K562 (cell line): ENCODE data around the gene BMF. TPM values are rescaled to one million over a fixed set of nuclear protein-coding genes. Genes with fewer than 3 reads are reported as not detected.

Source experiments
- ATAC-seq: fragments of 200-7000 bp; cut with Tn5 transposase; 3 replicates; pipeline ENCODE4 v1.9.1; 2020; ENCODE audit warnings: moderate library complexity
- BruUV-seq: library from RNA; stranded (reverse); fragments of 400-500 nt; replicated peaks from 2 replicates; lab custom pipeline; 2021; lab: Mats Ljungman, UMichigan
- CTCF ChIA-PET: fragments of 300-600 bp; formaldehyde crosslinking; extraction: SDS; loops from one replicate; lab custom pipeline; 2021; ENCODE audit warnings: low intra/inter-chr PET ratio; lab: Yijun Ruan, JAX
- POLR2A ChIA-PET: fragments of 300-600, 350-650 bp; sonication (Branson Sonifier 250); formaldehyde crosslinking; extraction: SDS; loops from one replicate; lab custom pipeline; 2021; ENCODE audit warnings: antibody characterized with exemption, inconsistent platforms; lab: Yijun Ruan, JAX
- DNase-seq, 4 experiments: peaks; one replicate each; pipeline versions ENCODE4 v3.0.0 to v3.0.0-alpha.2; 2011 to 2018; ENCODE audit warnings: low spot score in 3 of 4, mixed read lengths in 3 of 4; ENCODE audit errors: extremely low read depth in 1 of 4
- FAIRE-seq: peaks from 2 replicates; lab custom pipeline; 2011; peaks lifted over from hg19 to GRCh38; lab: Jason Lieb, UNC
- H2AFZ ChIP-seq: 2 replicates; pipeline ENCODE4 v1.6.0; 2011; ENCODE audit warnings: low read depth, low read length, control low read depth, inconsistent platforms
- H3K27ac ChIP-seq: fragments of 200-600 bp; 3 replicates; pipeline ENCODE4 v1.8.0; 2011; ENCODE audit warnings: low read depth, mild to moderate bottlenecking, control low read depth, inconsistent platforms, low read length, moderate library complexity, mixed read lengths; ENCODE audit errors: extremely low read depth
- H3K27me3 ChIP-seq, 2 experiments: fragments of 300-600 bp in 1 of 2; 2 replicates in 1 of 2; 3 replicates in 1 of 2; pipeline versions ENCODE4 v1.6.0 to v1.8.0; 2011; ENCODE audit warnings: inconsistent platforms in 2 of 2, low read length in 2 of 2, mild to moderate bottlenecking in 1 of 2, mixed read lengths in 1 of 2, moderate library complexity in 1 of 2; ENCODE audit not compliant: control insufficient read depth in 2 of 2, insufficient read depth in 2 of 2
- H3K36me3 ChIP-seq: fragments of 300-600 bp; 3 replicates; pipeline ENCODE4 v1.8.0; 2011; ENCODE audit warnings: mild to moderate bottlenecking, low read length, inconsistent platforms; ENCODE audit not compliant: control insufficient read depth, insufficient read depth
- H3K4me1 ChIP-seq, 2 experiments: fragments of 200-600 bp in 1 of 2; replicated peaks in 1 of 2; 2 replicates in 1 of 2; 3 replicates in 1 of 2; pipeline versions ENCODE4 v1.5.1 to v1.8.0; 2011; ENCODE audit warnings: inconsistent platforms in 2 of 2, low read length in 2 of 2, mild to moderate bottlenecking in 1 of 2, mixed read lengths in 1 of 2, moderate library complexity in 1 of 2; ENCODE audit not compliant: control insufficient read depth in 2 of 2, insufficient read depth in 2 of 2
- H3K4me2 ChIP-seq: 2 replicates; pipeline ENCODE4 v1.6.1; 2011; ENCODE audit warnings: low read length, control low read depth, inconsistent platforms, mixed read lengths; ENCODE audit not compliant: insufficient read depth
- H3K4me3 ChIP-seq: fragments of 200-600 bp; sonication (generic), shearing (Covaris generic); 2 replicates; pipeline ENCODE4 v1.5.1; 2016; ENCODE audit warnings: control low read depth, inconsistent platforms
- H3K79me2 ChIP-seq: fragments of 200-600 bp; 3 replicates; pipeline ENCODE4 v1.8.0; 2011; ENCODE audit warnings: low read length, inconsistent platforms; ENCODE audit not compliant: control insufficient read depth, insufficient read depth
- H3K9ac ChIP-seq, 2 experiments: 2 replicates each; pipeline versions ENCODE4 v1.6.0 to v1.6.1; 2011; ENCODE audit warnings: low read depth in 2 of 2, low read length in 2 of 2, control low read depth in 1 of 2, inconsistent platforms in 1 of 2, mild to moderate bottlenecking in 1 of 2, mixed read lengths in 1 of 2; ENCODE audit not compliant: insufficient read depth in 1 of 2
- H3K9me1 ChIP-seq: one replicate; pipeline ENCODE4 v1.6.0; 2011; ENCODE audit warnings: inconsistent platforms, mild to moderate bottlenecking, low read length, moderate library complexity; ENCODE audit not compliant: control insufficient read depth, insufficient read depth
- H3K9me3 ChIP-seq: replicated peaks from 2 replicates; pipeline ENCODE4 v1.5.1; 2011; ENCODE audit warnings: low read depth, low read length, inconsistent platforms; ENCODE audit not compliant: control insufficient read depth, insufficient read depth
- H4K20me1 ChIP-seq: replicated peaks from 2 replicates; pipeline ENCODE4 v1.6.1; 2011; ENCODE audit warnings: low read length, inconsistent platforms, mixed read lengths; ENCODE audit not compliant: control insufficient read depth, insufficient read depth
- ATF3 ChIP-seq, 2 experiments: fragments of 450-650 bp in 1 of 2; sonication (generic) in 1 of 2; formaldehyde crosslinking in 1 of 2; IDR thresholded peaks in 1 of 2; conservative IDR thresholded peaks in 1 of 2; 2 replicates each; pipeline versions ENCODE4 v1.6.1 to v1.8.1; 2016 to 2023; ENCODE audit warnings: mild to moderate bottlenecking in 2 of 2, moderate library complexity in 2 of 2, inconsistent platforms in 1 of 2, missing genetic modification reagents in 1 of 2
- FOSL1 ChIP-seq: fragments of 200-800 bp; sonication (Bioruptor generic); conservative IDR thresholded peaks from 2 replicates; pipeline ENCODE4 v1.6.1; 2016; ENCODE audit warnings: missing genetic modification characterization, missing compliant biosample characterization
- SMAD1 ChIP-seq: fragments of 150-350 bp; IDR thresholded peaks from 2 replicates; pipeline ENCODE4 v1.6.1; 2014; ENCODE audit warnings: low read length, low read depth; ENCODE audit not compliant: partially characterized antibody
- SNAPC5 ChIP-seq: fragments of 250-450 bp; sonication (Bioruptor Pico); IDR thresholded peaks from 2 replicates; pipeline ENCODE4 v1.8.0; 2021; ENCODE audit warnings: moderate library complexity, mild to moderate bottlenecking, inconsistent platforms
- ZNF431 ChIP-seq: sonication (generic); formaldehyde crosslinking; IDR thresholded peaks from 2 replicates; pipeline ENCODE4 v1.8.0; 2022; ENCODE audit warnings: mild to moderate bottlenecking, missing genetic modification reagents
- WGBS: fragments of 100-300 bp; shearing (Covaris generic); methylation state at CpG from one replicate; pipeline ENCODE4 v1.1.6; 2016; ENCODE audit warnings: low coverage, mixed read lengths; ENCODE audit not compliant: insufficient coverage; ENCODE audit errors: missing lambda C conversion rate; 5-methylcytosine and 5-hydroxymethylcytosine counted together
- in situ Hi-C: fragments of 300-500 bp; cut with MboI; formaldehyde crosslinking; loops from 4 replicates; pipeline ENCODE4 v1.15.0; 2018; ENCODE audit warnings: inconsistent platforms, mixed read lengths
- intact Hi-C: fragments of 100-400 bp; cut with micrococcal nuclease; formaldehyde crosslinking; loops from 2 replicates; pipeline ENCODE4 v1.14.2; 2022
- polyA plus RNA-seq, 8 experiments: library from polyadenylated mRNA; depleted of rRNA in 4 of 8; stranded (reverse) in 5 of 8; unstranded in 3 of 8; fragments of >200 nt; fragmentation: Nextera tagmentation in 2 of 8; fragmentation: Illumina TruSeq in 1 of 8; extraction: Ambion mirVana in 2 of 8; extraction: Trizol in 1 of 8; gene quantifications; 2 replicates each; pipeline versions ENCODE4 v1.2.1 to v1.2.3, GENCODE V29; 2011 to 2014; ENCODE audit warnings: inconsistent platforms in 1 of 8, missing spikeins in 1 of 8
- total RNA-seq, 7 experiments: library from RNA; depleted of rRNA in 6 of 7; stranded (reverse); fragments of >200 nt in 6 of 7; fragmentation: Illumina TruSeq in 2 of 7; extraction: Trizol in 2 of 7; gene quantifications; 2 replicates each; pipeline versions ENCODE4 v1.2.1 to v1.2.3, GENCODE V29; 2011 to 2021; ENCODE audit warnings: low replicate concordance in 1 of 7

The BMF gene
- total and polyA plus RNA-seq, 9 of the 15 experiments (the other 6 are each of a cell fraction or from before 2014, with no cell fraction given), result 0.25 to 0.91 (median 0.59) TPM; not detected in 2

- Histone ChIP-seq H3K79me2 (no peaks in the 10 kb centered on the region), H2AFZ (no peak overlapping the region), H3K4me3 (no peak overlapping the region), H4K20me1 (no peaks in the 10 kb centered on the region), H3K9ac (no peak overlapping the region), H3K36me3 (no peaks in the 10 kb centered on the region)
- BruUV-seq, result no TSS peak
- in situ Hi-C loops, result no loop called here
- ATAC-seq, result no peak
- no peak for DNase-seq
- TF ChIP-seq SNAPC5 (CRISPR knock-in tag) (no peak), SMAD1 (no peak)
- TF ChIP-seq, all 486 proteins: peak for 0
- WGBS, result 25% methylated on average over 4 of the region's 4 CpGs
- Histone ChIP-seq H3K9me1 (no peaks in the 10 kb centered on the region), H3K4me1 (no peaks in the 10 kb centered on the region), H3K9me3 (no peaks in the 10 kb centered on the region), H3K4me2 (no peak overlapping the region), H3K27ac (no peak overlapping the region), H3K27me3 (0 out of 5 replicates have a peak, but pooled peaks cover 0 to 3% of the 10 kb centered on the region in 2 experiments)
- CTCF ChIA-PET, result no interaction called here
- intact Hi-C loops, result no loop called here
- FAIRE-seq, result no peak
- POLR2A ChIA-PET, result no interaction called here
Observed at GRCh38 chr15:40149339-40149738, 40.7 kb upstream of the BMF start.

- TF ChIP-seq ATF3 (IDR thresholded peaks at IDR 0.05) (0 out of 2 replicates have a peak, but pooled peaks have one; percentile 18), ATF3 (CRISPR knock-in tag; conservative IDR thresholded peaks at IDR 0.05) (no peak), ZNF431 (no peak), FOSL1 (tag) (peak; percentile 60)
- no peaks in the 10 kb centered on the region for H4K20me1 ChIP-seq
- H3K9me1 ChIP-seq, result no peaks in the 10 kb centered on the region
- 0 out of 5 replicates have a peak, but pooled peaks cover 0 to 3% of the 10 kb centered on the region in 2 experiments for H3K27me3 ChIP-seq
- DNase-seq (no peak), FAIRE-seq (no peak), ATAC-seq (no peak)
- WGBS, result 19% methylated on average over 4 of the region's 4 CpGs
- H3K79me2 ChIP-seq, result no peaks in the 10 kb centered on the region
- no TSS peak for BruUV-seq
- H3K4me2 ChIP-seq, result no peak overlapping the region
- H3K27ac ChIP-seq, result no peak overlapping the region
- in situ Hi-C loops (no loop called here), intact Hi-C loops (no loop called here)
- no peak overlapping the region for H3K4me3 ChIP-seq
- POLR2A ChIA-PET, result no interaction called here
- no peak overlapping the region for H3K9ac ChIP-seq
- no peaks in the 10 kb centered on the region for H3K36me3 ChIP-seq
- no peaks in the 10 kb centered on the region for H3K4me1 ChIP-seq
- no peak overlapping the region for H2AFZ ChIP-seq
- CTCF ChIA-PET, result no interaction called here
- no peaks in the 10 kb centered on the region for H3K9me3 ChIP-seq
Observed at GRCh38 chr15:40146037-40146436, 37.4 kb upstream of the BMF start.
